Stimulated activated CD4-positive, alpha-beta T cell treated with anti-CD3 and anti-CD28 coated beads, TNF-alpha, amount 100 ng/mL, for 24 hours (primary cell): Measurements from ENCODE around the gene KCNH8.

Experiments
- DNase-seq, 3 experiments: peaks; one replicate each; pipeline ENCODE4 v3.0.0-alpha.2; 2020; ENCODE audit warnings: low read depth in 3 of 3

The KCNH8 gene

GRCh38 chr3:19485267-19485666 lies 337.0 kb downstream of the KCNH8 start:
- DNase-seq: no peak

DNA sequence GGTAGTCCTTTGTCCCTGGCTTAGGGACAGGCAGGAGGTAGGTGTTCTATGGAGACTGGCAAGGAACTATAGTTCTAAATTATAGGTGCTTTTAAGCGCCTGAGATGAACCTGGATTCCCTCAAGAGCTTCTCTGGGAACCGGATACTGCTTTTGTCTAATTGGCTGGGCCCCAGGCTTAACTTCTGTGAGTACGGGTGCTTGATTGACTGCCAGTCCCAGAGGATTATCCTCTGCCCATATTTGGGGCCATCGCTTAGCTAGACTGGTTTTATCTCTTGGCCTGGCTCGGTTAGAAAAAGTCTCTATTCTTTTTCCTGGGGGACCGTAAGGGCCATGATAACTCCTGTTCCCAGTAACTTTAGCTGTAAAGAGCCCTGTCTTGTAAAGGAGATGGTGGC lies 339.1 kb downstream of the KCNH8 start:
- DNase-seq: no peak

GRCh38 chr3:19488939-19489338 lies 340.6 kb downstream of the KCNH8 start:
- DNase-seq: no peak

GRCh38 chr3:19489936-19490335 lies 341.6 kb downstream of the KCNH8 start:
- no peak for DNase-seq

DNA sequence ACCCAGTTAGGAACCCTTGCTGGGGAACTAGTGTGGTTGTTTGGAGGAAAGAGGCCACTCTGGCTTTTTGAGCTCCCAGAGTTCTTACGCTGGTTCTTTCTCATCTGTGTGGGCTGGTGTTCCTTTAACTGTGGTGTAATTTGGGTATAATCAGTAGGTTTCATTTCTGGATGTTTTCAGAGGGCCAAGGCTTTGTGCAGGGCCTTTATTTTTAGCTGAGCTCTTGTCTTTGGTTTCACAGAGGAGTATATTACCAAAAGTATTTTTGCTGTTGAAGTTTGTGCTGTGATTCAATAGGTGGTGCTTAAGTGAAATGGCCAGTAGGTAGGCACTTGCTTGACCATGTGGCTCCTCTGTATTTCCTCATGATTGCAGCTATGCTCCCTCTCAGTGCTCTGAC lies 357.9 kb downstream of the KCNH8 start:
- no peak for DNase-seq

- DNase-seq: no peak
Measured at GRCh38 chr3:19522305-19522704, 374.0 kb downstream of the KCNH8 start.

GRCh38 chr3:19526071-19526470 lies 377.8 kb downstream of the KCNH8 start:
- no peak for DNase-seq

DNA sequence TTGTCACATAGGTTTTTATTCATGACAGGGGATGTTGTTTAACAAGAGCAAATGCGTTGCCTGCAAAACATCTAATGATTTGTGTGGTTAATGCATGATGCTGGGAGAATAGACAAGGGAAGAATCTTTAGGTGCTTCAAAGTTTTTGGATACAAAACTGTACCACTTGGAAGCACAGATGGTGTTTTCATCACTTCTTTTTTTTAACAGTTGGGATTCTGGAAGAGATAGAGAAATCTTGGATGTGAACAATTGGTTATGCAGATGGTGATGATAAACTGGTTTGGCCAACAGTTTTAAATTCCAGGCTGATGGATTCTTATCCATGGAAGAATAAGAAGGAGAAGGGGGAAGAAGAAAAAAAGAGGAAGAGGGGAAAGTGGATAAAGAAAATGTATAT lies 379.4 kb downstream of the KCNH8 start:
- DNase-seq: no peak

DNA sequence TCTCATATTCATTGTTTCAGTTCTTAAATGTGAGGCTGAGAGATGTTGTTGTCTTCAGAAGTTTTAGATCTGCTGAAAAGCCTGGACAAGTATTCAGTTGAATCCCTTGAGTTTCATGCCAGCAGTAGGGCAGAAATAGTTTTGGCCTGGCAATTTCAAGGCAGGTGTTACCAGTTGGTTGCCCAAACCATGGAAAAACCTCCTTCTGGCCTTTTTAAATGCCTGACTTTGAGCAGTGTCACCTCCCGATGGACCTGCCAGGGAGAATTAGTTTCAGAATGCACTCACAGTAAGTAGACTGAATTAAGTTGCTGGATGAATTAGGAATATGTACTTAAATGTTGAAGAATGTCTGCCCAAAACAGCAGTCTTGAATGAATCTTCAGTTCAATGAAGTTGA lies 383.1 kb downstream of the KCNH8 start:
- no peak for DNase-seq

DNA sequence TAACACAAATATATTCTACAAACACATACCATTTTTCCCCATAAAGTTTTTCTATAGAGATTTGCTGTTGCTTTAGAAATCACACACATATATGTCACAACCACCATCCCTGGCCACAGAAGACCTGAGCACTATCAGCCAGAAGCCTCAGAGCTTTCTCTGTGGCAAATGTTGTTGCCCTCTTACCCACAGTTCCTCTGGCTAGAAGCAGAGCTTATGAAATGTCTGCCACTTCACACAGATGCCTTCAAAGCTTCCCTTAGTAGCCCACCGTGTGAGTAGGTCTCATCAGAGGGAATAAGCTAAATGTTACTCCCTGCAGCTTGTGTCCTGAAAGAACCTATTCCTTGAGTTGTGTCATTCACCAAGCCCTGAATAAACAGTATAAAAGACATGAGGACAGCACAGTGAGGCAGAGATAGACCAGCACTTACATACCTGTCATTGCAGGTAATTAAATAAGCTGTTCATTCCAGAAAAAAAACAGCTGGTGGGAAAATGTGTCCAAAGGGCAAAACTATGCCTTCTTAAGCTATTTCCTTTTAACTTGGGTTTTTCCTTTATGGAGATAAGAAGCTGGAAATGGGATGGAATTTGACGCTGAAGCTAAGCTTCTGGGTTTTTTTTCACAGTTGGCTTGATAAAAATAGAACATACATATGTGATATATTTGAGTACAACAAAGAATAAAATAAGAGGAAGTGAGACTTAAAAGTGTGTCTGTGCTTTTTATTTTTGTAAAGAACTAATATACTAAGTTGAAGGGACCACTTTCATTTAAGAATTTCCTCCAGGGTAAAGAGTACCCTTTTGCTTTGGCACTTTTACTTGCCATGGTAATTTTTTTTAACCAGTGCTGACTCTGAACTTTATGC lies 391.4 kb downstream of the KCNH8 start:
- DNase-seq: no peak

- no peak for DNase-seq
Measured at GRCh38 chr3:19540464-19540863, 392.2 kb downstream of the KCNH8 start.

- no peak for DNase-seq
Measured at GRCh38 chr3:19541284-19541683, 393.0 kb downstream of the KCNH8 start.

- DNase-seq: no peak
Measured at GRCh38 chr3:19543212-19543841, 395.0 kb downstream of the KCNH8 start.

- DNase-seq: no peak
Measured at GRCh38 chr3:19547665-19548464, 399.6 kb downstream of the KCNH8 start.

DNA sequence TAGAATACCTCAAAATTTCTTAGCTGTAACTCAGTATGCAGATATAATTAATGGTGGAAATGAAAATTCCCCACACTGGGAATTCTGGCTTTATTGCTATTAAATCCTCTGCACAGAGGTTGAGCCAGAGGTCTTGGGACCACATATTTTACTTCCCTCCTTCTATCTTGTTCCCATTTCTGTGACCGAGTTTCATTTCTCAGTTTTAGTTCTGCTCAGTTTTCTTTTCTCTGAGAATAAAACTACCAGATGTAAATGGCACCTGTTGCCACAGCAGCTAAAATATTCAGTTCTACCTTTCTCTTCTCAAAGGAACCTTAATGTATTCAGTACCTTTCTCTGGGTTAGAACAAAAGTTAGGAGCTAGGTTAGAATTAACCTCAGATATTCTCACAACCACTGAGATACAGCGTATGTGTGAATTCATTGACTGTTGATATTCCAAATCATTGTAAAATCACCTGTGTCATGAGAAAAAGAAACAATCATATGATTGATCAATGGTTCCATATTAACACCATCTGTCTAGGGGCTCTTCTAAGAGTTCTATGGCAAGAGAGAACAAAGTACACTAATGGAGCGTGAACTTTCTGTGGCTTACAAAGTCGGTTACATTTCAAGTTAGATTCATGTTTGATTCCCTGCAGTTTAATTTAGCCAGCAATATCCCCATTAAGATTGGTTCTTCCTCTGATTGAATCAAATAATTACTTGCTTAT lies 411.6 kb downstream of the KCNH8 start:
- no peak for DNase-seq

DNA sequence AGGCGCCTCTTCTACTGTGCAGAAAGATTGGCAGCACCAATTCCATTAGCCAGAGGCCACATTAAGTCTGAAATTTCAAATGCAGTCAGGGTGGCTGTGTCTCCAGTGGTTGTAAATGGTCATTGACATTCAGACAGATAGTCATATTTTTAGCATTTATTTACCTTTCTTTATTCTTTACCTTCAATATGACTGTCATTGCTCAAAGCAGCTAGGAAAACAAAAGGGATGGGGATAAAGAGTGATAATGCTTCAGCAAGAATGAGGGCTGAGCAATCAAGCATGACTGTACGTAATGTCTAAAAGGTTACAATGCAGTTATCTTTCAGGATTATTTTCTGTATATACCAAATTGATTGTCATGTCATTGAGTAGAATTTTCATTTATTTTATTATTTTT lies 425.3 kb downstream of the KCNH8 start:
- DNase-seq: no peak

GRCh38 chr3:19574268-19574667 lies 426.0 kb downstream of the KCNH8 start:
- DNase-seq: no peak

- no peak for DNase-seq
Measured at GRCh38 chr3:19576343-19576742, 428.0 kb downstream of the KCNH8 start.
